K562 (cell line): ENCODE measurements around the gene SPRY4. TPM values are rescaled to one million over a fixed set of nuclear protein-coding genes. Genes with fewer than 3 reads are reported as not detected.

ENCODE experiments used
- BRD9 ChIP-seq: fragments of 450-650 bp; IDR thresholded peaks from 2 replicates; pipeline ENCODE4 v1.6.1; 2018; ENCODE audit warnings: low read depth; ENCODE audit not compliant: partially characterized antibody
- FOXK1 ChIP-seq: sonication (generic); formaldehyde crosslinking; IDR thresholded peaks from 2 replicates; pipeline ENCODE4 v1.8.0; 2022; ENCODE audit warnings: missing genetic modification reagents, mild to moderate bottlenecking, borderline replicate concordance
- ILK ChIP-seq: fragments of 450-650 bp; IDR thresholded peaks from 2 replicates; pipeline ENCODE4 v1.6.1; 2016; ENCODE audit warnings: missing genetic modification characterization, low read depth, mild to moderate bottlenecking, missing compliant biosample characterization, moderate library complexity, borderline replicate concordance
- IRF1 ChIP-seq: sonication (generic); formaldehyde crosslinking; IDR thresholded peaks from 2 replicates; pipeline ENCODE4 v1.8.0; 2022; ENCODE audit warnings: missing genetic modification reagents, mild to moderate bottlenecking, borderline replicate concordance
- KDM4B ChIP-seq, 2 experiments: fragments of 450-650 bp in 1 of 2; sonication (generic) in 1 of 2; IDR thresholded peaks; 2 replicates each; pipeline ENCODE4 v1.6.1; 2016 to 2017; ENCODE audit warnings: borderline replicate concordance in 2 of 2, antibody characterized with exemption in 1 of 2, low read depth in 1 of 2, mild to moderate bottlenecking in 1 of 2
- MCM5 ChIP-seq: fragments of 450-650 bp; IDR thresholded peaks from 2 replicates; pipeline ENCODE4 v1.6.1; 2016; ENCODE audit warnings: low read depth
- NFIX ChIP-seq: fragments of 250-450 bp; sonication (Bioruptor Pico); IDR thresholded peaks from 2 replicates; pipeline ENCODE4 v1.4.0; 2020; ENCODE audit warnings: low read depth, mild to moderate bottlenecking, moderate library complexity
- POLR2AphosphoS5 ChIP-seq: IDR thresholded peaks from 2 replicates; pipeline ENCODE4 v1.6.1; 2011; ENCODE audit warnings: mild to moderate bottlenecking, low read depth, low read length, moderate library complexity; ENCODE audit not compliant: control insufficient read depth, insufficient read depth
- PRMT5 ChIP-seq: sonication (generic); formaldehyde crosslinking; IDR thresholded peaks from 2 replicates; pipeline ENCODE4 v1.5.0; 2020; ENCODE audit warnings: missing genetic modification reagents
- RBM39 ChIP-seq: fragments of 200-400 bp; formaldehyde crosslinking; optimal IDR thresholded peaks from 2 replicates; pipeline ENCODE3; 2018; ENCODE audit warnings: low read depth, low read length
- SIN3A ChIP-seq, 2 experiments: fragments of 150-350 bp in 1 of 2; IDR thresholded peaks; 2 replicates each; pipeline ENCODE4 v1.6.1; 2011 to 2016; ENCODE audit warnings: borderline replicate concordance in 2 of 2, low read depth in 2 of 2, low read length in 2 of 2, mild to moderate bottlenecking in 2 of 2, moderate library complexity in 2 of 2; ENCODE audit not compliant: control insufficient read depth in 1 of 2
- SRSF1 ChIP-seq: fragments of 200-400 bp; formaldehyde crosslinking; IDR thresholded peaks from 2 replicates; pipeline ENCODE4 v1.6.1; 2017; ENCODE audit warnings: mild to moderate bottlenecking, low read depth, low read length, moderate library complexity
- USF1 ChIP-seq: sonication (generic); formaldehyde crosslinking; IDR thresholded peaks from 2 replicates; pipeline ENCODE4 v1.9.0; 2022; ENCODE audit warnings: mild to moderate bottlenecking, missing genetic modification reagents
- polyA plus RNA-seq, 8 experiments: library from polyadenylated mRNA; depleted of rRNA in 4 of 8; stranded (reverse) in 5 of 8; unstranded in 3 of 8; fragments of >200 nt; fragmentation: Nextera tagmentation in 2 of 8; fragmentation: Illumina TruSeq in 1 of 8; extraction: Ambion mirVana in 2 of 8; extraction: Trizol in 1 of 8; gene quantifications; 2 replicates each; pipeline versions ENCODE4 v1.2.1 to v1.2.3, GENCODE V29; 2011 to 2014; ENCODE audit warnings: inconsistent platforms in 1 of 8, missing spikeins in 1 of 8
- total RNA-seq, 7 experiments: library from RNA; depleted of rRNA in 6 of 7; stranded (reverse); fragments of >200 nt in 6 of 7; fragmentation: Illumina TruSeq in 2 of 7; extraction: Trizol in 2 of 7; gene quantifications; 2 replicates each; pipeline versions ENCODE4 v1.2.1 to v1.2.3, GENCODE V29; 2011 to 2021; ENCODE audit warnings: low replicate concordance in 1 of 7
- TF ChIP-seq, protein P1 (sequence below): fragments of 450-650 bp; IDR thresholded peaks from 2 replicates; pipeline ENCODE4 v1.6.1; 2014; ENCODE audit warnings: low read depth, mild to moderate bottlenecking, moderate library complexity, borderline replicate concordance
- TF ChIP-seq, protein P2 (sequence below): fragments of 200-800 bp; sonication (Bioruptor generic); IDR thresholded peaks from 2 replicates; pipeline ENCODE4 v1.6.1; 2017; ENCODE audit warnings: missing genetic modification characterization, missing compliant biosample characterization
- TF ChIP-seq, protein P3 (sequence below): IDR thresholded peaks from 2 replicates; pipeline ENCODE4 v1.6.1; 2011; ENCODE audit warnings: borderline replicate concordance, low read depth, mild to moderate bottlenecking, moderate library complexity, low read length; ENCODE audit not compliant: insufficient read depth, poor library complexity, severe bottlenecking
- TF ChIP-seq, protein P4 (sequence below), 3 experiments: fragments of 200-800 bp in 1 of 3; sonication (Bioruptor generic) in 1 of 3; sonication (generic) in 1 of 3; formaldehyde crosslinking in 1 of 3; IDR thresholded peaks; 2 replicates each; pipeline versions ENCODE4 v1.6.1 to v1.8.0; 2016 to 2022; ENCODE audit warnings: mild to moderate bottlenecking in 2 of 3, missing compliant biosample characterization in 2 of 3, missing genetic modification characterization in 2 of 3, missing genetic modification reagents in 1 of 3

The SPRY4 gene
- total and polyA plus RNA-seq, 9 of the 15 experiments (the other 6 are each of a cell fraction or from before 2014, with no cell fraction given), result 2.6 to 24.2 (median 9.5) TPM

- TF ChIP-seq MCM5 (no peak), ILK (tag) (no peak), USF1 (no peak), KDM4B (IDR thresholded peaks at IDR 0.05; ENCODE audit: borderline replicate concordance in 2 of 2, low read depth in 1 of 2) (no peak), IRF1 (no peak), FOXK1 (CRISPR knock-in tag) (no peak), RBM39 (no peak), SIN3A (IDR thresholded peaks at IDR 0.05; ENCODE audit: borderline replicate concordance in 2 of 2, control insufficient read depth in 1 of 2, low read depth in 2 of 2, low read length in 2 of 2) (0 out of 4 replicates have a peak, but pooled peaks of 1 of the 2 experiments have one; percentile 19), BRD9 (no peak), POLR2AphosphoS5 (no peak), SRSF1 (0 out of 2 replicates have a peak, but pooled peaks have one; percentile 51), PRMT5 (0 out of 2 replicates have a peak, but pooled peaks have one; percentile 14), NFIX (no peak)
- TF ChIP-seq, protein P1, sequence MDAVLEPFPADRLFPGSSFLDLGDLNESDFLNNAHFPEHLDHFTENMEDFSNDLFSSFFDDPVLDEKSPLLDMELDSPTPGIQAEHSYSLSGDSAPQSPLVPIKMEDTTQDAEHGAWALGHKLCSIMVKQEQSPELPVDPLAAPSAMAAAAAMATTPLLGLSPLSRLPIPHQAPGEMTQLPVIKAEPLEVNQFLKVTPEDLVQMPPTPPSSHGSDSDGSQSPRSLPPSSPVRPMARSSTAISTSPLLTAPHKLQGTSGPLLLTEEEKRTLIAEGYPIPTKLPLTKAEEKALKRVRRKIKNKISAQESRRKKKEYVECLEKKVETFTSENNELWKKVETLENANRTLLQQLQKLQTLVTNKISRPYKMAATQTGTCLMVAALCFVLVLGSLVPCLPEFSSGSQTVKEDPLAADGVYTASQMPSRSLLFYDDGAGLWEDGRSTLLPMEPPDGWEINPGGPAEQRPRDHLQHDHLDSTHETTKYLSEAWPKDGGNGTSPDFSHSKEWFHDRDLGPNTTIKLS, result no peak
- TF ChIP-seq, protein P2, sequence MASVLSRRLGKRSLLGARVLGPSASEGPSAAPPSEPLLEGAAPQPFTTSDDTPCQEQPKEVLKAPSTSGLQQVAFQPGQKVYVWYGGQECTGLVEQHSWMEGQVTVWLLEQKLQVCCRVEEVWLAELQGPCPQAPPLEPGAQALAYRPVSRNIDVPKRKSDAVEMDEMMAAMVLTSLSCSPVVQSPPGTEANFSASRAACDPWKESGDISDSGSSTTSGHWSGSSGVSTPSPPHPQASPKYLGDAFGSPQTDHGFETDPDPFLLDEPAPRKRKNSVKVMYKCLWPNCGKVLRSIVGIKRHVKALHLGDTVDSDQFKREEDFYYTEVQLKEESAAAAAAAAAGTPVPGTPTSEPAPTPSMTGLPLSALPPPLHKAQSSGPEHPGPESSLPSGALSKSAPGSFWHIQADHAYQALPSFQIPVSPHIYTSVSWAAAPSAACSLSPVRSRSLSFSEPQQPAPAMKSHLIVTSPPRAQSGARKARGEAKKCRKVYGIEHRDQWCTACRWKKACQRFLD (CRISPR knock-in tag), result no peak
- TF ChIP-seq, protein P3, sequence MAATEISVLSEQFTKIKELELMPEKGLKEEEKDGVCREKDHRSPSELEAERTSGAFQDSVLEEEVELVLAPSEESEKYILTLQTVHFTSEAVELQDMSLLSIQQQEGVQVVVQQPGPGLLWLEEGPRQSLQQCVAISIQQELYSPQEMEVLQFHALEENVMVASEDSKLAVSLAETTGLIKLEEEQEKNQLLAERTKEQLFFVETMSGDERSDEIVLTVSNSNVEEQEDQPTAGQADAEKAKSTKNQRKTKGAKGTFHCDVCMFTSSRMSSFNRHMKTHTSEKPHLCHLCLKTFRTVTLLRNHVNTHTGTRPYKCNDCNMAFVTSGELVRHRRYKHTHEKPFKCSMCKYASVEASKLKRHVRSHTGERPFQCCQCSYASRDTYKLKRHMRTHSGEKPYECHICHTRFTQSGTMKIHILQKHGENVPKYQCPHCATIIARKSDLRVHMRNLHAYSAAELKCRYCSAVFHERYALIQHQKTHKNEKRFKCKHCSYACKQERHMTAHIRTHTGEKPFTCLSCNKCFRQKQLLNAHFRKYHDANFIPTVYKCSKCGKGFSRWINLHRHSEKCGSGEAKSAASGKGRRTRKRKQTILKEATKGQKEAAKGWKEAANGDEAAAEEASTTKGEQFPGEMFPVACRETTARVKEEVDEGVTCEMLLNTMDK, result peak; percentile 79
- TF ChIP-seq, protein P4, sequence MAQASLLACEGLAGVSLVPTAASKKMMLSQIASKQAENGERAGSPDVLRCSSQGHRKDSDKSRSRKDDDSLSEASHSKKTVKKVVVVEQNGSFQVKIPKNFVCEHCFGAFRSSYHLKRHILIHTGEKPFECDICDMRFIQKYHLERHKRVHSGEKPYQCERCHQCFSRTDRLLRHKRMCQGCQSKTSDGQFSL (CRISPR knock-in tag; IDR thresholded peaks at IDR 0.05), result peak; percentile 59; the same call in 1 of the 2 replicates
- TF ChIP-seq, protein P4 (tag; IDR thresholded peaks at IDR 0.05), result no peak
Measured at GRCh38 chr5:142324136-142324870, 518 bp downstream of the SPRY4 start (continued).
